HG03103 (cell line): Measurements from ENCODE around the gene CCDC33.

ENCODE experiments used
- ATAC-seq: cut with Tn5 transposase; IDR thresholded peaks from one replicate; pipeline ENCODE4 v1.9.1; 2021; ENCODE audit warnings: low read depth; ENCODE audit not compliant: unreplicated experiment

The CCDC33 gene

DNA sequence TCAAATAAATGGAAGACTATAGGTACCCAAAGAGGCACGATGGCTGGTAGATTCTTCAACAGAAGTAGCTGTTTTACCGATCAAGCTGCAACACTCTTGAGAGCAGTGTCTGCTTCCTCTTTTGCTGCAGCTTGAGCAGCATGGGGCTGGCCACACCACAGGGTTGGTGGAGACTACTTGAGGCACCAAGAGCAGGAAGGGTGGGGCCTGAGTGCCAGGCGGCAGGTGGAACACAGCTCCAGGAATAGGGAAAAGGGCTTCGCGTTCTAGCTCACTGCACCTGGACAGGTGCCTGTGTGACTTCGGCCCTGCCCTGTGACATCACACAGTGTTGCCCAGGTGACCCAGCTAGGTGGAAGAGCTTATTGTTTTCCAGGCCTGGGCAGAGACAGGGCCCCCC lies at the start of gene CCDC33:
TSS of gene CCDC33 (plus strand) at position 365 of the 400 bp plus-strand sequence. CDS start 394 bp downstream, outside the sequence.
- no peak for ATAC-seq

DNA sequence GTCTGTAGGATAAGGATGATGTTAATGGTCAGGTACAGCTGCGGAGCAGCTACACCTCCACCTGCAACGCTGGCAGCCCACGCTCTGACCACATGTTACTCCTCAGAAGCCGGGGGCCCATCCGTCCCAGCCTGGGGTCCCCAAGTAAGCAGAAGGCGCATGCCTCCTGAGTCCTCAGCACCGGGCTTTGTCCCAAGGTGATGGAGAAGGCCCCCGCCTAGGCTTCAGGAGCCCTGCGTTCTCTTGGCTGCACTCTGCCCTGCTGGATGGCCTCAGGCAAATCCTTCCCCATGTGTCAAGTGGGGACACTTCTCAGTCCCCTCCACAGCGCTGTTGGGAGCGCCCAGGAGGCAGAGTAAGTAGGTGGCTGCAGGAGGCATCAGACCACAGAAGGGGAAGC lies 47.9 kb upstream of the CCDC33 start:
- ATAC-seq: no peak

DNA sequence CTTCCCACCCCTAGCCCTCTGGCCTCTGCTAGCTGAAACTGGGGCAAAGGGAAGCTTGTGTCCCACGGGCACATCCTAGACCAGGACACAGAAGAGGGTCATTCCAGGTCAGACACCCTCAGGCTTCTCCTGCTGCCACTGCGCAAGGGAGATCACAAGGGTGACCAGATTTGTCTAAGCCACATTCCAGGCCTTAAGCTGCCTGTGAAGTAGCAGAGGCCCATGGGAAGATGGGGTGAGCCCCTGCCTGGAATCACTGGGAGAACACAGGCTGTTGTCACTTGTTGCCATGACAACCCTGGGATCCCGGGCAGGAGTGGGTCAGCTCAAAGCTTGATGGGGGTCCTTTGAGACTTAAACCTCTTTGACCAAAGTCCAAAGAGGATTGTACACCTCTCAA lies 44.3 kb upstream of the CCDC33 start:
- no peak for ATAC-seq

DNA sequence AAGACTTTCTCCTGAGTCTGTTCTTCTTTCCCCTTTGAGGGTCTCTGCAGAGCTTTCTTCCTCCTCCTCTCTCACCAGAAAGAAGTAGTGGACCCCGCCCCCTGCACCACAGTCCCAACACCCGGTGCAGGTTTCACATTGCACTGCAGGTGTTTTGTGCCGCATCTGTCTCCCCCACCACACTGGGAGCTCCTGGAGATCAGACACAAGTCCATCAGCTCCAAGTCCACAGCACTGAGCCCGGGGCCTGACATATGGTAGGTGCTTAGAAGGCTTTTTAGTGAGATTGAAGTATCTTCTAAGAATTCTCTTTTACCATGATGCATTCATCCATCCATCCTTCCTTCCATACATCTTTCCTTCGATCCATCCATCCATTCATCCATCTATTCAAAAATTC lies 43.4 kb upstream of the CCDC33 start:
- ATAC-seq: no peak

DNA sequence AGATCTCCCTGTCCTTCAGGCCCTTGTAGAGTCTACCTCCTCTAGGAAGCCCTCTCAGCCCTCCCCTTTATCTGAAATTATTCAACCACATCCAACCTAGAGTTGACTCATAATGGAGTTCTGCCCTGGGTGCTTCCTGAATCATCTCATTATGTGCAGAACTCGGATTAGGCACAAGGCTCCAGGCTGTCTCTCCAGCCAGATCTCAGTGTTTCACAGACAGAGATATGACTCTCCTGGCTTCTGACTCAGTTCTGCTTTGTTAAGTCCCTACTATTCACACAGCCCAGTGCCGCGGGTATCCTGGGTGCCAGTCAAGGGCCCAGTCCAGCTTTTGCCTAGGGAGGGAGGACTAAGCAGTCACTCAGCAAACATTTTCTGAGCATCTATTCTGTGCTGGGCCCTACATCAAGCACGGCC lies 42.8 kb upstream of the CCDC33 start:
- no peak for ATAC-seq

DNA sequence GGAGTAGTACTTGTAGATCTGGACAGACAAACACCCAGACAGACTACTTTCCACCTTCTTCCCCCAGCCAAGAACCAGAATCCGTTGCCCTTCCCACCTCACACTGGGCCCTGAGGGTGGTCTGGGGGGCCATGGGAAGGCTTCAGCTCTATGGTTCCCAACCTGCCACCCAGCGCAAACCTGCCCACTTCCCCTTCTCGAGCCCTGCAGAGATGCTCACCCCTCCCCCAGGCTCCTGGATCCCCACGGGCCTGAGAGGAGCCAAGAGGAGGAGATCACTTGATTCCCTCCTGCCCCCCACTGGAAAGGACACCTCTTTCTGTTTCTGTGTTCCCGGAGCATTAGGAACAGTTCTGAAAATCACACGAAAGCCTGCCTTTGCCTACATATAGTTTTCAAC lies 42.2 kb upstream of the CCDC33 start:
- no peak for ATAC-seq

DNA sequence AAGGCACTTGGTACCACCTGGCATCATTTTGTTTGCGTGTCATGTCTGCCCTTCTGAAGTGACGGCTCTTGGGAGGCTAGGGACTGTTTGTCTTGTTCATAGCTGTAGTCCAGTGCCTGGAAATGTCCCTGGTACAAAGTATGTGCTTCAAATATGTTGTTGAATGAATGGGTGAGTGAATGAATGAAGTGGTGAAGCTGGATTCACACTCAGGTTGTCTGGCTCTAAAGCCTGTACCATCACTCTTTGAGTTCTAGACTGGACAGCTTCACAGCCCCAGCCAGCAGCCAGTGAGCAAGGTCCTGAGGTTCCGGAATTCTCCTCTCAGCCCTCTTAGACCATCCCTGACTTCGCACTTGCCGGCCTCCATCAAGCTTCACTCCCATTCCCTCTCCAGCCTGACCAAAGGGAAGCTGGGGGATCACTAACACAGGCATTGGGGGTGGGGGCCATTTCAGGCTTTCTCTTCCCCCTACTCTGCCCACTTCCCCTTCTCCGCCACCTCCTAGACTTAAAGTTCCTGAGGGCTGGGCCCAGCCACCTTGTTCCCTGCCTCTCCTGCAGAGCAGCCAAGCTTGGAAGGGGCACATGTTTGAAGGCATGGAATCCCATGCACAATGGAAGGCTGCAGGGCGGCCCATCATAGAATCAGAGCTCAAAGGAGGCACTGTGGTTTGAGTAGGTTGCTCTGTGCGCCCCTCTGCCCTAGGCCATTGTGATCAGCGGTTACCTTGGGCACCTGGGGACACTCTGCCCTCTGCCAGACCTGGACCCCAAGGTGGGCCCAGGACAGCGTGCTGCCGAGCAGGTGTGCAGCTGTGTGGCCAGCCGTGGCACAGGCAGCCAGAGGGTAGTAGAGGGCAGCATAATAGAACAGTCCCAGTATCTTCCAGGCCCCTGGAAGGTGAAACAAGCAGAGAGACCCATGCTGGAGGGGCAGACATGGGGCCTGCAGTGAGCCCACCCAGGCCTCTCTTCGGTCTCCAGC lies 41.3 kb upstream of the CCDC33 start:
- ATAC-seq: no peak

DNA sequence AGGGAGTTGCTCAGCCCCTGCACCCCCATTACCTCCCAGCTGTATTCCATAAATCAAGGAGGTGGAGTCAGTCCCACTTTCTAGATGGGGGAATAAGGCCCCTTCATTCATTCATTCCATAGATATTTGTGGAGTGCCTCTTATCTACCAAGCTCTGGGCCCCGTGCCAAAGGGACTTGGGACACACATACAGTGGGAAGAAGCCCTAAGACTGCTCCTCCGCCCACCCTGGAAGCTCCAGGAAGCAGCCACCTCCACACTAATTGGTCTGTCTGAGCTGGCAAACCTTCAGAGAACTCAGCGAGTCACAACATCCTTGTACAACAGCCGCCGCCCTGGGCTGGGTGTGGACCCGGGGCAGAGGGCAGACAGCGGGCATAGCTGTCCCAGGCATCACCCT lies 40.0 kb upstream of the CCDC33 start:
- ATAC-seq: no peak

DNA sequence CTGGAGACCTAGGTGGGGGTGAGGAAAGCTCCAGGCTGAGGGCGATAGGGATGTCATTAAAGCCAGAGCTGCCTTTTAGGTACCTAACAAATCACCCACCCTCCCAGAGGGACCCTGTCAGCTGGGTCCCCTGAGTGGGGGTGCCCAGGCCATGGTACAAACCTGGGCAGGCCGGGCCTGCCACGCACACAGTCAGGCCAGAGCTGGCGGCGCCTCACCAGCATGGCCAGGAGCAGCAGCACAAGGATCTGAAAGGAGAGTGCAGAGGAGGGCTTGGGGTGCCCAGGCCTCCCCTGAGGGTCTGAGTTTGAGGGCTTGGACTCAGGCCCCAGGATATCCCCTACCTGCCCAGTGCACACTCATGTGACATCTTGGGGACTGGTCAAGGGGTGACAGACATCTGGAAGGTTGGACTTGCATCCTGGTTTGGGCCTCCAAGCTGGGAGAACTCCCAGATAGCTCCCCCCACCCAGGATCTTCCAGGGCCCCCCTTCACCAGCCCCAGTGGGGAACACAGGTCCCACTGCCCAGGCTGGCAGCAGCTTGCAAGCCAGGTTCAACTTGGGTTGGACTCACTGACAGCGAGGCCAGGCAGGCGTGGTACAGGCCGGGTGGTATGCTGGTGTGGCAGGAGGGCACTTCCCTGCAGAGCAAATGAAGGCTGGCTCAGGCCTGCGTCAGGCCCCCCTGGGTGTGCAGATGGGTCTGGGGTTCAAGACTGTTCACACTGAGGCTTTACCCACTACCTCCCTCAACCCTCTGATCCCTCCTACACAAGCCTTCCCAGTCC lies 38.8 kb upstream of the CCDC33 start:
- ATAC-seq: no peak

DNA sequence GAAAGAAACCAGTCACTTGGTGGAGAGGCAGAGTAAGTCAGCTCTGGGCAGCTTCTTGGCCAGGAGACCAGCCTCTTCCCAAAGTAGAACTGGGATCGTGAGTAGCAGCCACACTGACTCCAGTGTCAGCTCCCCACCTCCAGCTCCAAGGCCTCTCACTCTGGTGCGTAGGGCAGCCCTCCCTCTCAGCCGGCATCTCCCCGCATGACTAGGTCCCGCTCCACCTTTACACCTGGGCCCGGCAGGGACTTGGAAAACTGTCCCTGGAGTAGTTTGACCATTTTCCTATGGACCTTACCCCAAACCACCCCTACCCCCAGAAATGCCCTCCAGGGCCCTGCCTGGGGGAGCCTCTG lies 36.9 kb upstream of the CCDC33 start:
- ATAC-seq: no peak

DNA sequence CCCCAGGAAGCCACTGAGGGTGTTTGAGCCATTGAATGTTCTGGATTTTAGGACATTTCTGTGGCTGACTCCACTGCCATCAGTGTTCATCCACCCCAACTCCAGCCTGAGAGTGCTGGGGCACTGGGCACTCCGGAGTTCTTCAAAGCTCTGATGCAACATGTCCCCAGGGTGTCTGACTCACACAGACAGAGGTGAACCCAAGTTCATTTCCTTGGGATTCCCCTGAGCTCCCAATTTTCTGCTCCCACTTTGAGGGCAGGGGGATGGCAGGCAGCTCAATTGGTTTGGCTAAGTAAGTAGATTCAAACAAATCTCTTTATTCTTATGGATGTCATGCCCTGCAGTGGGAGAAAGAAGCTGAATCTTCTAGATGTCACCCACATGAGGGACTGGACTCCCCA lies 35.7 kb upstream of the CCDC33 start:
- no peak for ATAC-seq

DNA sequence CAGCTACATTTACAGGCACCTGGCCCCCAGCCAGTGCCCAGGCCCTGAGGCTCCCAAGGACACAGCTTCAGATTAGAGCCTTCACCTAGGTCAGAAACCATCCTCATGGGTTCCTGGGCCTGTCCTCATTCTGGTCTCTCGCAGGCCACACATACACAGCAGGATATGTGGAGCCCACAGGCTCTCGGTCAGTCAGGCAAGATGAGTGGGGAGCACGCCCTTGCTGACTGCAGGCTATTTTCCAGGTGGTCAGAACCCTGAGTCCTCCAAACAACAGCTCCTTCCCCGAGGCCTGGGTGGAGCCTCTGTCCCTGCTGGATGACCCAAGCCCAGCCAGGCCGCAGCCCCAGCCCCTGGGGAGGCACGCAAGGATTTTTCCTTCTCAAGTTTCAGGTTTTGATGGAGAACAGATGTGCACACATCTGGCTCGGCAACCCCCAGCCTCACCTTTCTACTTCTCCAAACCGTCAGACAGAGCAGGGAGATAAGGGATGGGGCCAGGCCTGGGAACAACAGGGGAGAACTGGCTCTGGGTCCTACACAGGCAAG lies 35.2 kb upstream of the CCDC33 start:
- no peak for ATAC-seq

DNA sequence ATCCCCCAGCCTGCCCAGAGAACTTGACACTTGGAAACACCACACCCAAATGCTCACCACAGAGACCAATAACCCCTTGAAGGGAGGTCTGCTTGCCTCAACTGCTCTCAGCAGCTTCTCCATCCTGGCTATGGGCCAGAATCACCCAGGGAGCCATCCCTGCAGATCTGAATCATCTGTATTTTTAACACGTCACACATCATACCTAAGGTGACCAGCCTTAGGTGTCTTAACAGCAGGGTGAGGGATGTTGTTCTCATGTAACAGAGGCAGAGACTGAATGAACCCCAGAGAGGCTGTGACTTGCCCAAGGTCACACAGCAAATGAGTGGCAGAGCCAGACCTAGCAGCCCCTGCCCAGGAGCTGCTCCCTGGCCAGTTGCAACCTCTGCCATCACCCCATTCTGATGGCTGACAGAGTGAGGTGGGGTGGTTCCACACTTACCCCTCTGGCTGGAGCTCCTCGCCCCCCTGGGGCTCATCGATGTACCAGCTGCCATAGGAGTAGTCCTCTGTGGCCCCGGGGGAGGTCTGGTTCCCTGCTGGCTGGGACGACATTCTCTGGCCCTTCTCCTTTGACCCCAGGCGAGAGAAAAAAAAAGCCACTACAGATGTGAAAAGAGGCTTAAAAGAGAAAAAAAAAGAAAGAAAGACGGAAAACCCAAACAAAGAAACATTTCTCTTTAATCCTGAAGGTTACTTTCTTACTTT lies 34.3 kb upstream of the CCDC33 start:
- ATAC-seq: no peak

DNA sequence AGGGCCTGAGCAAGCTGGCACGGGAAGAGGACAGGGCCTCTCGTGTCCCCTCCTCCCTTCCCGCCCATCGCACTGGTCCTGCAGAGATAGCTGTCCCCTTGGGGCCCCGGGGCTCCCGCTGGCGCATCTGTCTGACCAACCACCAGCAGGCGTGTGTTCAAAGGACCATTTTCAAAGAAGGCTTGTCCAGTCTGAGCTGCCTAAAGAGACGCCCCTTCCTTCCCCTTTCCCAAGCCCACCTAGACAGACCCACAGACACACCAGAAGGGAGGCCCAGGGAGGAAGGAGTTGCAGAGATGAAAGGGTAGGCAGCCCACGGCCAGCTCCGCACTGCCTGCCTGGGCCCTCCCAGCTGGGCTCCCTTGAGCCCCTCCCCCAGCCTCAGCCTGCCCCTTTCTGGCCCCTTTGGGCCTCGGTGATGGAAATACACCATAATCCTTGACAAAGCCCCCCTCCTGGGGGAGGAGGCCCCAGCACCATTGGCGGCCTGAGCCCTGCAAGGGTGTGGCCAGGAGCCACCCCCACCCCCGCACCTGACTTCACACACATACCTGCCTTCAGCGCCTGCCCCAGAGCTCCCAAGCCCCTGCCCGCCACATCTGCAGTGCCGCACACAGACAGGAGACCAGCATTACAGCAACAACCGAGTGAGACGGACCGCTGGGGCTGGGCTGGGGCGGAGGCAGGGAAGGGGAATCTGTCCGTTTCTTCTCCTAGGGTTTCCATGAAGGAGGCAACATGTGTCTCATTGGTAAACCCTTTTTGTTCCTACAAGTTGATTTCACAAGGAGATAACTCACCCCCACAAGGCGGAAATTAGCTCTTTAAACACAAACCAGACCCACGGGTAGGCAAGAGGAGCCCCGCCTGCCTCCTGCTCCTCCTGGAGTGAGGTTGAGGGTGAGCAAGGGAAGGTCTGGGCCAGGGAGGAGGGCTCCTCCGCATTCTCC lies 33.4 kb upstream of the CCDC33 start, which contains the start of gene STRA6:
TSS of gene STRA6 (minus strand) at position 336 of the 950 bp plus-strand sequence. CDS start 520 bp downstream, outside the sequence.
- no peak for ATAC-seq

DNA sequence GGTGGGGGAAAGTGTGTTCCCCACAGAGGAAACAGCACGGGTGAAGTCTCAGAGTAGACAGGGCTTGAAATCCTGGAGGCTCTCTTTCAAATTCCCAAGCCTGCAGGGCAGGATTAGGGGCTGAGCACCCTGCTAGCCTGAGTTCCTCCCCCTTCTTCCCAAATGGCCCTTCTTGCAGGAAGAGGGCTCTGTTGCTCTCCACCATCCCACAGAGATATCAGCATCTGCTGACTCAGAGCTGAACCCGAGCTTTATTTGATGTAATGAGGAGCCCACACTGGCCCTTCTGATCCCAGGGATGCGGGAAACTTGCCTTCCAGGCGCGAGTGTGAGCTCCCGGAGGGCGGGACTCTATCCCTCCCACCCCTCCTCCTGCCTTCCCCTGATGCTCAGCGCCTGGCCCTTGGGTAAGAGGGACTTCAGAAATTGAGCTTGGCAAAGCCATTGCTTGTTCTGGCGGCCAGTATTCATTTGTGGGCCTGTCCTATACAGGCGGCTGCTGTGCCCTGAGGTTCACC lies 32.2 kb upstream of the CCDC33 start:
- no peak for ATAC-seq

DNA sequence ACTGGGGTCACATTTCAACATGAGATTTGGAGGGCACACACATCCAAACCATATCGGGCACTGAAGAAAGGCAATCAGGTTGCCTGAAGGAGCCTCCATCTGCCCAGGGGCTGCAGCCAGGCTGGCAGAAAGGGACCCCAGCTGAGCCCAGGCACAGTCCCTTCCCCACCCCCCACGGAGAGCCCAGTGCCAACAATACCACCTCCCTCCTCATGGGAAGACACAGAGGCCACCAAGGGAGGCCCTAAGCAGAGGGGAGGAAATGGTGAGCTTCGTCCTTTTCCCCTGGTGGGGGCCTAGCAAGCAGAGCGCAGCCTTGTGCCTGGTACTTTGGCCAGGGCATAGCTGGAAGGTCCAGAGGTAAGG lies 30.6 kb upstream of the CCDC33 start:
- no peak for ATAC-seq

DNA sequence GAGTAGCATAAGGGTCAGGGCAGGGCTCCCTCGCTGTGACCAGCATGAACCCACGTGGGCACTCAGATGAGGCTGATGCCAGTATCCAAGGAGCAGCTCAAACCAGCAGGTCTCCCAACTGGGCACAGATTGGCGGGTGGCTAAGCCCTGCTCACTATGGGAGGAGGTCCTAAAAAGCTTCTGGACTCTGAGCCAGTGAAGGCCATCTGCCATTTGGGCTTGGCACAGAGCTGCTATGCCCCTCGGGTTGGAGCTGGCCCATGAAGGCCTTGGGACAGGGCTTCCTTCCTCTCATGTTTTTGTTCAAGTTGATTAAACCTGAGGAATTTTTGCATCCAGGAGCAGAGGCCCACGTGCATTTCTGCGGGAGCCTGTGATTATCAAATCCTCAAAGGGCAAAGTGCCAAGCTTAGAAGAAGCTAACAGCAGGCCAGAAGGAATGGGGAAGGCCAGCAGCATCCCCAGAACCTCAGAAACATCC lies 29.3 kb upstream of the CCDC33 start:
- no peak for ATAC-seq

DNA sequence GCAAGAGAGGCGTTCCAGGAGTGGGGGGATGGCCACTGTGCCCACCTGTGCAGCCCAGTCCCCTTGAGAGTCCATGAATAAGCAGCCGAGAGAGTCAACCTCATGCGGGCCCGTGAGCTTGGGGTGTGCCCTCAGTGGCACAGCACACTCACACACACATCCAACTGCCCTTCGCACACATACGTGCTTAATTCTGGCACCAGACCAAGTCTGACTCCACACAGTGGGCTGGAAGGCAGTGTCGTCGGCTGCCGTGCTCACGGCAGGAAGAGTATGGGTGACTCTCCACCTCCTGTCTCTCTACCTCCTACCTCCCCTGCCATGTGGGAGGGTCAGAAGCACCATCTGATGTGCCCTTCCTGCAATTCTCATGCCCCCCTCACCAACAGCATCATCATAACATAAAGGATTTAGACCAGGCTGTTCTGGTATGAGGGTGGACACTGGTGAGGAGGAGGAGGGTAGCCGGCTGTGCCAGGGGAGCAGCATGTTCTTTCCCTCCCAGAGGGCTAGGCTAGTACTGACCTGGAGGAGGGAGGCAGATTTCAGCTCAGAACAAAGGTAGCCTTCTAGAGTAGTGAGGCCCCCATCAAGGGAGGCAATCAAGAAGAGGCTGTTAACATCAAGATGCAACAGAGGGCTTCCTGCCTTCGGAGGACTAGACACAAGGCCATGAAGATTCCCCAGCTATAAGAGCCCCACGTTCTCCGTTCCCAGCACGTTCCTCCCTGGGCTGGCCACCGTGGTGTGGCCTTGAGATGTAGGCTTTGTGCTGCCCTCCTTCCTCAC lies 28.3 kb upstream of the CCDC33 start:
- ATAC-seq: no peak
